HepG2 (cell line): ENCODE measurements around the gene AADAT. TPM values are rescaled to one million over a fixed set of nuclear protein-coding genes. Genes with fewer than 3 reads are reported as not detected.

ENCODE experiments used
- CBFB ChIP-seq: sonication (generic); formaldehyde crosslinking; IDR thresholded peaks from 2 replicates; pipeline ENCODE4 v1.4.0; 2020; ENCODE audit warnings: missing genetic modification reagents
- EZH2 ChIP-seq: conservative IDR thresholded peaks from 2 replicates; pipeline ENCODE4 v1.6.1; 2012; ENCODE audit warnings: mild to moderate bottlenecking, low read depth, low read length, moderate library complexity
- FOSL2 ChIP-seq: sonication (generic); formaldehyde crosslinking; IDR thresholded peaks from 2 replicates; pipeline ENCODE4 v1.4.0; 2020; ENCODE audit warnings: missing genetic modification reagents
- KLF11 ChIP-seq: IDR thresholded peaks from 2 replicates; pipeline ENCODE4 v1.6.1; 2016; ENCODE audit warnings: missing compliant biosample characterization
- MAFG ChIP-seq: sonication (generic); formaldehyde crosslinking; IDR thresholded peaks from 2 replicates; pipeline ENCODE4 v1.5.1; 2020; ENCODE audit warnings: mild to moderate bottlenecking, missing genetic modification reagents
- MTF2 ChIP-seq: sonication (generic); formaldehyde crosslinking; IDR thresholded peaks from 2 replicates; pipeline ENCODE4 v1.5.0; 2020; ENCODE audit warnings: missing genetic modification reagents, borderline replicate concordance
- NFIC ChIP-seq: IDR thresholded peaks from 2 replicates; pipeline ENCODE4 v1.6.1; 2012; ENCODE audit warnings: mild to moderate bottlenecking, low read length, inconsistent platforms
- NR2F2 ChIP-seq: IDR thresholded peaks from 2 replicates; pipeline ENCODE4 v1.6.1; 2012; ENCODE audit warnings: low read depth, inconsistent platforms, borderline replicate concordance
- NR2F6 ChIP-seq, 2 experiments: IDR thresholded peaks; 2 replicates each; pipeline ENCODE4 v1.6.1; 2016; ENCODE audit warnings: antibody characterized with exemption in 1 of 2, mild to moderate bottlenecking in 1 of 2
- PAX8 ChIP-seq: sonication (generic); formaldehyde crosslinking; IDR thresholded peaks from 2 replicates; pipeline ENCODE4 v1.8.0; 2022; ENCODE audit warnings: mild to moderate bottlenecking, missing genetic modification reagents, borderline replicate concordance
- POLR2A ChIP-seq, 2 experiments: IDR thresholded peaks; 2 replicates each; pipeline ENCODE4 v1.6.1; 2011; ENCODE audit warnings: low read depth in 2 of 2, low read length in 2 of 2, mild to moderate bottlenecking in 1 of 2, moderate library complexity in 1 of 2; ENCODE audit not compliant: insufficient read depth in 1 of 2
- ZNF101 ChIP-seq: sonication (generic); formaldehyde crosslinking; IDR thresholded peaks from 2 replicates; pipeline ENCODE4 v1.4.0; 2020; ENCODE audit warnings: mild to moderate bottlenecking, low read depth, missing genetic modification reagents, borderline replicate concordance
- ZNF543 ChIP-seq: sonication (generic); formaldehyde crosslinking; IDR thresholded peaks from 2 replicates; pipeline ENCODE4 v1.4.0; 2020; ENCODE audit warnings: mild to moderate bottlenecking, missing genetic modification reagents
- ZNF550 ChIP-seq: sonication (generic); formaldehyde crosslinking; IDR thresholded peaks from 2 replicates; pipeline ENCODE4 v1.4.0; 2020; ENCODE audit warnings: mild to moderate bottlenecking, missing genetic modification reagents, borderline replicate concordance
- ZNF558 ChIP-seq: sonication (generic); formaldehyde crosslinking; IDR thresholded peaks from 2 replicates; pipeline ENCODE4 v1.9.0; 2022; ENCODE audit warnings: mild to moderate bottlenecking, missing genetic modification reagents, borderline replicate concordance
- ZNF598 ChIP-seq: sonication (generic); formaldehyde crosslinking; IDR thresholded peaks from 2 replicates; pipeline ENCODE4 v1.5.1; 2020; ENCODE audit warnings: mild to moderate bottlenecking, missing genetic modification reagents, borderline replicate concordance
- ZNF749 ChIP-seq: sonication (generic); formaldehyde crosslinking; IDR thresholded peaks from 2 replicates; pipeline ENCODE4 v1.8.0; 2022; ENCODE audit warnings: mild to moderate bottlenecking, missing genetic modification reagents, moderate library complexity, borderline replicate concordance
- ZNF768 ChIP-seq: sonication (generic); formaldehyde crosslinking; IDR thresholded peaks from 2 replicates; pipeline ENCODE4 v1.4.0; 2020; ENCODE audit warnings: missing genetic modification reagents
- ZNF780A ChIP-seq: sonication (generic); formaldehyde crosslinking; IDR thresholded peaks from 2 replicates; pipeline ENCODE4 v1.8.0; 2022; ENCODE audit warnings: mild to moderate bottlenecking, missing genetic modification reagents, moderate library complexity
- ZNF788 ChIP-seq: sonication (generic); formaldehyde crosslinking; IDR thresholded peaks from 2 replicates; pipeline ENCODE4 v1.5.0; 2020; ENCODE audit warnings: mild to moderate bottlenecking, missing genetic modification reagents, borderline replicate concordance
- polyA plus RNA-seq, 8 experiments: library from polyadenylated mRNA; depleted of rRNA in 3 of 8; stranded (reverse) in 7 of 8; unstranded in 1 of 8; fragments of >200 nt; fragmentation: Illumina TruSeq in 4 of 8; extraction: Trizol in 4 of 8; gene quantifications; 2 replicates each; pipeline versions ENCODE4 v1.2.1 to v1.2.3, GENCODE V29; 2011 to 2016; ENCODE audit warnings: low read depth in 4 of 8, missing spikeins in 1 of 8, mixed read lengths in 1 of 8; ENCODE audit not compliant: insufficient read depth in 1 of 8
- total RNA-seq, 5 experiments: library from RNA; depleted of rRNA; stranded (reverse); fragments of >200 nt; fragmentation: Illumina TruSeq; extraction: Trizol; gene quantifications; 2 replicates each; pipeline ENCODE4 v1.2.3, GENCODE V29; 2016; ENCODE audit warnings: low read depth in 1 of 5
- TF ChIP-seq, protein P1 (sequence below), 2 experiments: sonication (generic) in 1 of 2; formaldehyde crosslinking in 1 of 2; IDR thresholded peaks; 2 replicates each; pipeline versions ENCODE4 v1.5.1 to v1.6.1; 2011 to 2020; ENCODE audit warnings: borderline replicate concordance in 1 of 2, low read depth in 1 of 2, low read length in 1 of 2, mild to moderate bottlenecking in 1 of 2, missing genetic modification reagents in 1 of 2, moderate library complexity in 1 of 2
- TF ChIP-seq, protein P2 (sequence below): sonication (generic); formaldehyde crosslinking; IDR thresholded peaks from 2 replicates; pipeline ENCODE4 v1.4.0; 2020; ENCODE audit warnings: mild to moderate bottlenecking, low read depth, missing genetic modification reagents
- TF ChIP-seq, protein P3 (sequence below): IDR thresholded peaks from 2 replicates; pipeline ENCODE4 v1.6.1; 2012; ENCODE audit warnings: inconsistent platforms
- TF ChIP-seq, protein P4 (sequence below): IDR thresholded peaks from 2 replicates; pipeline ENCODE4 v1.6.1; 2016; ENCODE audit warnings: missing biosample characterization, missing genetic modification reagents, low read depth
- TF ChIP-seq, protein P5 (sequence below): sonication (generic); formaldehyde crosslinking; IDR thresholded peaks from 2 replicates; pipeline ENCODE4 v1.4.0; 2020; ENCODE audit warnings: missing genetic modification reagents

Gene AADAT
- total and polyA plus RNA-seq, 2 of the 13 experiments (the other 11 are each of a cell fraction or from before 2014, with no cell fraction given): 6.1 to 9.1 TPM

DNA sequence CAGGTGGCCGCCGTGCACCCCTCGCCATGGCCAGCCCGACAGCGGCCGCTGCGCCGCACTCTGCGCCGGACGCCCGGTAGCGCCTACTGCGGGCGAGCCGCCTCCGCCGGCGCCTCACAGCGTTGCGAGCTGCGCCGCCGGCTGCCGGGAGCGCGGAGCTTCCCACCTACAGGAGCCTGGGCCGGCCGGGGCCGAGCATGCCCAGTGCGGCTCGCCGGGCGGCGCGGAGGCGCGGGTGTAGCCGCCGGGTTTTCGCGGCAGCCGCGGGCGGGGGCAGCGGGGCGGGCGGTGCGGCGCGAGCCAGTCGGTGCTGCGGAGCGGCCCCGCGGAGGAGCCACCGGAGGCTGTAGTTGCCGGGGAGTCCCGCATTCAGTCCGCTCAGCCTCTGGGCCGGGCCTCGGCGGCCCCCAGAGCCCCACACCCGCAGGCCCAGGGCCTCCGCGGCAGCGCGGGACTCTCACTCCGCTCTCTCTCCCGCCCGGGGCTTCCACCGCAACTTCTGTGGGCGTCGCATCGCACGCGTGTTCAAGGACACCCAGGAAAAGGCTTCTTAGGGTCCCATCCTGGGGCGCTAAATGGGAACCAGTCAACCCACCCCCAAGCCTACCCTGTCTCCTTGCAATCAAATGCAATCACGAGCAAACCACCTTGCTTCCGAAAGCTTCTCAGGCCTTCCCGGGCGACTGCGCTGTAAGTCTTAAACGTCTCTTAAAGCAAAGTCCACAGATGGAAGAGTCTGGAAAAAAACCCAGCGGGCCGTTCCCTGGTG is 63.3 kb downstream of the AADAT start, which contains the start of gene MFAP3L (continued):
- TF ChIP-seq KLF11 (CRISPR knock-in tag) (no peak), ZNF768 (CRISPR knock-in tag) (peak; percentile 69; the same call in 1 of the 2 replicates), ZNF780A (CRISPR knock-in tag) (no peak), FOSL2 (CRISPR knock-in tag) (no peak), CBFB (no peak), ZNF598 (CRISPR knock-in tag) (no peak), POLR2A (IDR thresholded peaks at IDR 0.05; ENCODE audit: insufficient read depth in 1 of 2, low read depth in 2 of 2, low read length in 2 of 2) (peak; percentile 51 to 77), ZNF101 (CRISPR knock-in tag) (no peak), NFIC (no peak), ZNF749 (CRISPR knock-in tag) (0 out of 2 replicates have a peak, but pooled peaks have one; percentile 56), PAX8 (CRISPR knock-in tag) (no peak; the same call in 1 of the 2 replicates), MAFG (CRISPR knock-in tag) (no peak), ZNF543 (CRISPR knock-in tag) (no peak), EZH2 (no peak), ZNF550 (CRISPR knock-in tag) (no peak), ZNF558 (CRISPR knock-in tag) (no peak), NR2F2 (no peak), ZNF788 (CRISPR knock-in tag) (no peak), NR2F6 (IDR thresholded peaks at IDR 0.05) (no peak), NR2F6 (CRISPR knock-in tag; IDR thresholded peaks at IDR 0.05) (no peak), MTF2 (peak; percentile 87; the same call in 1 of the 2 replicates)
- TF ChIP-seq, protein P1, sequence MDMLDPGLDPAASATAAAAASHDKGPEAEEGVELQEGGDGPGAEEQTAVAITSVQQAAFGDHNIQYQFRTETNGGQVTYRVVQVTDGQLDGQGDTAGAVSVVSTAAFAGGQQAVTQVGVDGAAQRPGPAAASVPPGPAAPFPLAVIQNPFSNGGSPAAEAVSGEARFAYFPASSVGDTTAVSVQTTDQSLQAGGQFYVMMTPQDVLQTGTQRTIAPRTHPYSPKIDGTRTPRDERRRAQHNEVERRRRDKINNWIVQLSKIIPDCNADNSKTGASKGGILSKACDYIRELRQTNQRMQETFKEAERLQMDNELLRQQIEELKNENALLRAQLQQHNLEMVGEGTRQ (IDR thresholded peaks at IDR 0.05; ENCODE audit: low read depth, low read length): no peak
- TF ChIP-seq, protein P1 (CRISPR knock-in tag; IDR thresholded peaks at IDR 0.05; ENCODE audit: borderline replicate concordance): no peak
- TF ChIP-seq, protein P2, sequence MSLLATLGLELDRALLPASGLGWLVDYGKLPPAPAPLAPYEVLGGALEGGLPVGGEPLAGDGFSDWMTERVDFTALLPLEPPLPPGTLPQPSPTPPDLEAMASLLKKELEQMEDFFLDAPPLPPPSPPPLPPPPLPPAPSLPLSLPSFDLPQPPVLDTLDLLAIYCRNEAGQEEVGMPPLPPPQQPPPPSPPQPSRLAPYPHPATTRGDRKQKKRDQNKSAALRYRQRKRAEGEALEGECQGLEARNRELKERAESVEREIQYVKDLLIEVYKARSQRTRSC (CRISPR knock-in tag): no peak
- TF ChIP-seq, protein P3, sequence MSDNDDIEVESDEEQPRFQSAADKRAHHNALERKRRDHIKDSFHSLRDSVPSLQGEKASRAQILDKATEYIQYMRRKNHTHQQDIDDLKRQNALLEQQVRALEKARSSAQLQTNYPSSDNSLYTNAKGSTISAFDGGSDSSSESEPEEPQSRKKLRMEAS: peak; percentile 80
- TF ChIP-seq, protein P4, sequence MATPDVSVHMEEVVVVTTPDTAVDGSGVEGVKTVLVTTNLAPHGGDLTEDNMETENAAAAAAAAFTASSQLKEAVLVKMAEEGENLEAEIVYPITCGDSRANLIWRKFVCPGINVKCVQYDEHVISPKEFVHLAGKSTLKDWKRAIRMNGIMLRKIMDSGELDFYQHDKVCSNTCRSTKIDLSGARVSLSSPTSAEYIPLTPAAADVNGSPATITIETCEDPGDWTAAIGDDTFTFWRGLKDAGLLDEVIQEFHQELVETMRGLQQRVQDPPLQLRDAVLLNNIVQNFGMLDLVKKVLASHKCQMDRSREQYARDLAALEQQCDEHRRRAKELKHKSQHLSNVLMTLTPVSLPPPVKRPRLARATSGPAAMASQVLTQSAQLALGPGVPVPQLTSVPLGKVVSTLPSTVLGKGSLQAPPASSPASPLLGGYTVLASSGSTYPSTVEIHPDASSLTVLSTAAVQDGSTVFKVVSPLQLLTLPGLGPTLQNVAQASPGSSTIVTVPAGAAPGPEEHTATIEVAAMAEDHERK (CRISPR knock-in tag): no peak
- TF ChIP-seq, protein P5, sequence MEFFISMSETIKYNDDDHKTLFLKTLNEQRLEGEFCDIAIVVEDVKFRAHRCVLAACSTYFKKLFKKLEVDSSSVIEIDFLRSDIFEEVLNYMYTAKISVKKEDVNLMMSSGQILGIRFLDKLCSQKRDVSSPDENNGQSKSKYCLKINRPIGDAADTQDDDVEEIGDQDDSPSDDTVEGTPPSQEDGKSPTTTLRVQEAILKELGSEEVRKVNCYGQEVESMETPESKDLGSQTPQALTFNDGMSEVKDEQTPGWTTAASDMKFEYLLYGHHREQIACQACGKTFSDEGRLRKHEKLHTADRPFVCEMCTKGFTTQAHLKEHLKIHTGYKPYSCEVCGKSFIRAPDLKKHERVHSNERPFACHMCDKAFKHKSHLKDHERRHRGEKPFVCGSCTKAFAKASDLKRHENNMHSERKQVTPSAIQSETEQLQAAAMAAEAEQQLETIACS (CRISPR knock-in tag): peak; percentile 21; the same call in 1 of the 2 replicates
